GM23248 (cell line): Measurements from ENCODE around the gene ZNF445. TPM values are rescaled to one million over a fixed set of nuclear protein-coding genes. Genes with fewer than 3 reads are reported as not detected.

ENCODE experiments used
- DNase-seq: peaks from one replicate; pipeline ENCODE4 v3.0.0-alpha.2; 2015
- H2AFZ ChIP-seq: fragments of 200-600 bp; sonication (generic); 2 replicates; pipeline ENCODE4 v1.6.1; 2016; ENCODE audit warnings: antibody characterized with exemption
- H3F3A ChIP-seq: fragments of 200-600 bp; sonication (generic); 2 replicates; pipeline ENCODE4 v1.6.1; 2016; ENCODE audit warnings: mild to moderate bottlenecking, antibody characterized with exemption, mixed run types; ENCODE audit not compliant: insufficient read depth
- H3K27ac ChIP-seq: fragments of 200-600 bp; sonication (generic); 2 replicates; pipeline ENCODE4 v1.5.1; 2016; ENCODE audit warnings: mild to moderate bottlenecking
- H3K27me3 ChIP-seq: fragments of 200-600 bp; sonication (generic); replicated peaks from 2 replicates; pipeline ENCODE4 v1.6.1; 2016; ENCODE audit warnings: mild to moderate bottlenecking; ENCODE audit not compliant: insufficient read depth
- H3K36me3 ChIP-seq: fragments of 200-600 bp; sonication (generic); 2 replicates; pipeline ENCODE4 v1.6.1; 2016; ENCODE audit warnings: low read depth, mild to moderate bottlenecking
- H3K4me1 ChIP-seq: fragments of 200-600 bp; sonication (generic); 2 replicates; pipeline ENCODE4 v1.6.1; 2016; ENCODE audit warnings: mild to moderate bottlenecking; ENCODE audit not compliant: insufficient read depth
- H3K4me2 ChIP-seq: fragments of 200-600 bp; sonication (generic); one replicate; pipeline ENCODE4 v1.6.1; 2016; ENCODE audit warnings: mild to moderate bottlenecking; ENCODE audit not compliant: unreplicated experiment
- H3K4me3 ChIP-seq: fragments of 200-600 bp; sonication (generic); 2 replicates; pipeline ENCODE4 v1.5.1; 2016; ENCODE audit warnings: mild to moderate bottlenecking
- H3K79me2 ChIP-seq: fragments of 200-600 bp; sonication (generic); 2 replicates; pipeline ENCODE4 v1.6.1; 2016; ENCODE audit warnings: mild to moderate bottlenecking; ENCODE audit not compliant: insufficient read depth
- H3K9ac ChIP-seq: fragments of 200-600 bp; sonication (generic); 2 replicates; pipeline ENCODE4 v1.6.1; 2016; ENCODE audit warnings: mild to moderate bottlenecking
- H3K9me2 ChIP-seq: fragments of 200-600 bp; sonication (generic); 2 replicates; pipeline ENCODE4 v1.6.1; 2016; ENCODE audit warnings: mixed run types, mild to moderate bottlenecking, moderate library complexity; ENCODE audit not compliant: insufficient read depth
- H3K9me3 ChIP-seq: fragments of 200-600 bp; sonication (generic); one replicate; pipeline ENCODE4 v1.6.1; 2017; ENCODE audit warnings: low read depth
- H4K20me1 ChIP-seq: fragments of 200-600 bp; sonication (generic); 2 replicates; pipeline ENCODE4 v1.6.0; 2016; ENCODE audit not compliant: insufficient read depth
- EZH2 ChIP-seq: fragments of 200-600 bp; sonication (generic); IDR thresholded peaks from 2 replicates; pipeline ENCODE4 v1.6.1; 2018; ENCODE audit warnings: antibody characterized with exemption, mild to moderate bottlenecking; ENCODE audit not compliant: insufficient read depth, poor library complexity, severe bottlenecking
- EZH2phosphoT487 ChIP-seq: fragments of 200-600 bp; sonication (generic); IDR thresholded peaks from 2 replicates; pipeline ENCODE4 v1.6.1; 2018; ENCODE audit warnings: antibody characterized with exemption, moderate library complexity, mild to moderate bottlenecking, low read depth; ENCODE audit not compliant: insufficient read depth
- WGBS, 2 experiments: methylation state at CpG; one replicate each; pipeline ENCODE4 v1.1.6; 2015 to 2017; ENCODE audit warnings: low lambda C conversion rate in 2 of 2, low coverage in 1 of 2; ENCODE audit errors: missing lambda C conversion rate in 2 of 2; 5-methylcytosine and 5-hydroxymethylcytosine counted together
- in situ Hi-C: fragments of 300-500 bp; cut with MboI; formaldehyde crosslinking; loops from 2 replicates; pipeline ENCODE4 v1.15.0; 2020
- polyA plus RNA-seq: library from polyadenylated mRNA; unstranded; fragments of >200 nt; fragmentation: Nextera tagmentation; extraction: Ambion mirVana; gene quantifications from 2 replicates; pipeline ENCODE4 v1.2.1, GENCODE V29; 2016
- total RNA-seq: library from RNA; depleted of rRNA; stranded (reverse); fragments of >200 nt; shearing (Covaris generic); gene quantifications from 2 replicates; pipeline ENCODE4 v1.2.3, GENCODE V29; 2014

ZNF445 gene
- total and polyA plus RNA-seq, 2 experiments from 2014 or later, result 2.2 to 5.9 TPM

- Histone ChIP-seq H3K4me2 (no peak overlapping the region), H3K27me3 (no peaks in the 10 kb centered on the region), H3K79me2 (no peaks in the 10 kb centered on the region), H3F3A (no peaks in the 10 kb centered on the region), H3K9me3 (no peaks in the 10 kb centered on the region), H3K4me1 (no peaks in the 10 kb centered on the region), H3K27ac (no peak overlapping the region), H4K20me1 (no peaks in the 10 kb centered on the region), H3K36me3 (no peaks in the 10 kb centered on the region), H3K4me3 (no peak overlapping the region), H3K9me2 (no peaks in the 10 kb centered on the region), H2AFZ (no peak overlapping the region), H3K9ac (no peak overlapping the region)
- 61 to 69% methylated on average over 5 of the region's 5 CpGs for WGBS, 2 experiments
- no peak for DNase-seq
- in situ Hi-C loops, result no loop called here
- TF ChIP-seq EZH2 (no peak), EZH2phosphoT487 (no peak)
Observed at GRCh38 chr3:44434834-44435510, 42.5 kb downstream of the ZNF445 start.

GRCh38 chr3:44430466-44430865, 47.0 kb downstream of the ZNF445 start:
- Histone ChIP-seq H3K27me3 (no peaks in the 10 kb centered on the region), H3K4me2 (no peak overlapping the region), H3K27ac (no peak overlapping the region), H3K4me1 (no peaks in the 10 kb centered on the region), H3K36me3 (no peaks in the 10 kb centered on the region), H3K9me3 (no peaks in the 10 kb centered on the region), H3K9ac (no peak overlapping the region), H3F3A (no peaks in the 10 kb centered on the region), H3K79me2 (no peaks in the 10 kb centered on the region), H3K4me3 (no peak overlapping the region), H3K9me2 (no peaks in the 10 kb centered on the region), H2AFZ (no peak overlapping the region), H4K20me1 (no peaks in the 10 kb centered on the region)
- DNase-seq, result no peak
- 9 to 18% methylated on average over 4 of the region's 4 CpGs for WGBS, 2 experiments
- in situ Hi-C loops, result no loop called here
- TF ChIP-seq EZH2 (no peak), EZH2phosphoT487 (no peak)

- Histone ChIP-seq H3K27me3 (0 out of 2 replicates have a peak, but pooled peaks cover 3% of the 10 kb centered on the region), H3K4me2 (no peak overlapping the region), H3K9me3 (no peaks in the 10 kb centered on the region), H3K27ac (no peak overlapping the region), H4K20me1 (no peaks in the 10 kb centered on the region), H3K4me1 (no peaks in the 10 kb centered on the region), H3K9ac (no peak overlapping the region), H3K4me3 (no peak overlapping the region), H3F3A (no peaks in the 10 kb centered on the region), H3K9me2 (no peaks in the 10 kb centered on the region), H3K79me2 (no peaks in the 10 kb centered on the region), H2AFZ (no peak overlapping the region), H3K36me3 (no peaks in the 10 kb centered on the region)
- TF ChIP-seq EZH2phosphoT487 (no peak), EZH2 (no peak)
- WGBS, 2 experiments, result 87 to 88% methylated on average over 6 of the region's 6 CpGs
- in situ Hi-C loops, result no loop called here
- no peak for DNase-seq
Observed at GRCh38 chr3:44429459-44429858, 48.0 kb downstream of the ZNF445 start.

GRCh38 chr3:44428910-44429309, 48.6 kb downstream of the ZNF445 start:
- Histone ChIP-seq H3K4me2 (no peak overlapping the region), H3K79me2 (no peaks in the 10 kb centered on the region), H3K9me2 (no peaks in the 10 kb centered on the region), H3K9ac (no peak overlapping the region), H3K27ac (no peak overlapping the region), H3F3A (no peaks in the 10 kb centered on the region), H3K36me3 (no peaks in the 10 kb centered on the region), H3K9me3 (no peaks in the 10 kb centered on the region), H2AFZ (no peak overlapping the region), H4K20me1 (no peaks in the 10 kb centered on the region), H3K4me3 (no peak overlapping the region), H3K27me3 (0 out of 2 replicates have a peak, but pooled peaks cover 3% of the 10 kb centered on the region), H3K4me1 (no peaks in the 10 kb centered on the region)
- DNase-seq, result no peak
- TF ChIP-seq EZH2phosphoT487 (no peak), EZH2 (no peak)
- 51 to 58% methylated on average over 4 to 7 of the region's 7 CpGs for WGBS, 2 experiments
- in situ Hi-C loops, result no loop called here
